H1 (cell line): ENCODE results near the gene RBM42. TPM values are rescaled to one million over a fixed set of nuclear protein-coding genes. Genes with fewer than 3 reads are reported as not detected.
"Not testable (repeated sequence)": the region's sequence is repeated elsewhere in the genome, so short reads cannot be mapped to it uniquely, and the experiment has no call there.

Source experiments
- CTCF ChIA-PET: fragments of 300-600 bp; sonication (Branson Sonifier 250); formaldehyde crosslinking; loops from one replicate; lab custom pipeline; 2021; ENCODE audit not compliant: partially characterized antibody; lab: Charles Lee
- POLR2A ChIA-PET: fragments of 300-600 bp; sonication (Branson Sonifier 250); formaldehyde crosslinking; loops from one replicate; lab custom pipeline; 2021; ENCODE audit warnings: inconsistent platforms; ENCODE audit not compliant: partially characterized antibody; lab: Charles Lee
- DNase-seq, 2 experiments: peaks; one replicate each; pipeline versions ENCODE4 v3.0.0 to v3.0.0-alpha.2; 2010 to 2022; ENCODE audit warnings: low spot score in 2 of 2, low read depth in 1 of 2, mixed read lengths in 1 of 2
- FAIRE-seq: peaks from 2 replicates; lab custom pipeline; 2011; peaks lifted over from hg19 to GRCh38; lab: Jason Lieb, UNC
- H2AFZ ChIP-seq: 2 replicates; pipeline ENCODE4 v1.8.1; 2012; ENCODE audit warnings: low read length, inconsistent platforms
- H2AK5ac ChIP-seq: 2 replicates; pipeline ENCODE4 v1.6.1; 2013; ENCODE audit warnings: low read depth, low read length
- H2BK120ac ChIP-seq: replicated peaks from 2 replicates; pipeline ENCODE3; 2013; ENCODE audit warnings: low read depth, low read length, inconsistent platforms
- H2BK12ac ChIP-seq: 2 replicates; pipeline ENCODE4 v1.6.1; 2013; ENCODE audit warnings: low read depth, low read length
- H2BK15ac ChIP-seq: 2 replicates; pipeline ENCODE4 v1.6.1; 2013; ENCODE audit warnings: low read length
- H2BK20ac ChIP-seq: 2 replicates; pipeline ENCODE4 v1.6.1; 2013; ENCODE audit warnings: low read length
- H2BK5ac ChIP-seq: 2 replicates; pipeline ENCODE4 v1.6.1; 2013; ENCODE audit warnings: low read depth, low read length
- H3K14ac ChIP-seq: 2 replicates; pipeline ENCODE4 v1.6.1; 2013; ENCODE audit warnings: inconsistent platforms; ENCODE audit not compliant: insufficient read length
- H3K18ac ChIP-seq: 2 replicates; pipeline ENCODE4 v1.6.1; 2013; ENCODE audit warnings: low read length; ENCODE audit errors: extremely low read depth
- H3K23ac ChIP-seq: 2 replicates; pipeline ENCODE4 v1.6.1; 2013; ENCODE audit warnings: inconsistent platforms; ENCODE audit not compliant: insufficient read length
- H3K23me2 ChIP-seq: 2 replicates; pipeline ENCODE4 v1.6.1; 2013; ENCODE audit warnings: low read depth, low read length
- H3K27ac ChIP-seq: 2 replicates; pipeline ENCODE4 v1.6.1; 2011; ENCODE audit warnings: low read depth, low read length, inconsistent platforms
- H3K27me3 ChIP-seq, 4 experiments: replicated peaks in 1 of 4; 1 replicate in 1 of 4; 2 replicates in 3 of 4; pipeline versions ENCODE4 v1.6.1 to v1.8.1; 2011 to 2013; ENCODE audit warnings: low read length in 3 of 4, mild to moderate bottlenecking in 3 of 4, inconsistent platforms in 2 of 4, mixed read lengths in 2 of 4, moderate library complexity in 1 of 4; ENCODE audit not compliant: control insufficient read depth in 3 of 4, insufficient read depth in 3 of 4; ENCODE audit errors: extremely low read depth in 1 of 4
- H3K36me3 ChIP-seq, 4 experiments: 2 replicates each; pipeline versions ENCODE4 v1.6.1 to v1.8.1; 2011 to 2013; ENCODE audit warnings: mild to moderate bottlenecking in 4 of 4, low read length in 3 of 4, moderate library complexity in 2 of 4, control low read depth in 1 of 4, inconsistent platforms in 1 of 4; ENCODE audit not compliant: insufficient read depth in 4 of 4, control insufficient read depth in 2 of 4
- H3K4ac ChIP-seq: replicated peaks from 2 replicates; pipeline ENCODE3; 2013; ENCODE audit warnings: low read length, low read depth, mixed read lengths, inconsistent platforms; ENCODE audit not compliant: insufficient read length
- H3K4me1 ChIP-seq, 4 experiments: replicated peaks in 1 of 4; 1 replicate in 1 of 4; 2 replicates in 3 of 4; pipeline versions ENCODE4 v1.6.1 to v1.8.1; 2011 to 2013; ENCODE audit warnings: low read length in 3 of 4, inconsistent platforms in 2 of 4, mixed read lengths in 1 of 4; ENCODE audit not compliant: insufficient read depth in 4 of 4, control insufficient read depth in 3 of 4
- H3K4me2 ChIP-seq, 2 experiments: 2 replicates each; pipeline versions ENCODE4 v1.6.1 to v1.8.1; 2011 to 2013; ENCODE audit warnings: low read depth in 2 of 2, low read length in 2 of 2, control low read depth in 1 of 2, inconsistent platforms in 1 of 2, mild to moderate bottlenecking in 1 of 2; ENCODE audit not compliant: insufficient read depth in 1 of 2
- H3K4me3 ChIP-seq, 4 experiments: fragments of 200-600, 300-600 bp in 1 of 4; sonication (generic), shearing (Covaris generic), sonication (Bioruptor Twin) in 1 of 4; 2 replicates each; pipeline versions ENCODE4 v1.5.1 to v1.8.1; 2011 to 2016; ENCODE audit warnings: low read length in 4 of 4, low read depth in 3 of 4, control low read depth in 2 of 4, inconsistent platforms in 2 of 4, mild to moderate bottlenecking in 2 of 4, mixed read lengths in 1 of 4, moderate library complexity in 1 of 4; ENCODE audit not compliant: insufficient read depth in 2 of 4; ENCODE audit errors: extremely low read depth in 1 of 4
- H3K56ac ChIP-seq: replicated peaks from 2 replicates; pipeline ENCODE3; 2013; ENCODE audit warnings: low read depth, mild to moderate bottlenecking, mixed read lengths, low read length, inconsistent platforms; ENCODE audit not compliant: insufficient read length
- H3K79me1 ChIP-seq: 2 replicates; pipeline ENCODE4 v1.6.1; 2013; ENCODE audit warnings: low read depth, low read length, control low read depth
- H3K79me2 ChIP-seq, 2 experiments: 2 replicates each; pipeline versions ENCODE4 v1.6.1 to v1.8.1; 2012 to 2013; ENCODE audit warnings: low read length in 2 of 2, mild to moderate bottlenecking in 2 of 2, inconsistent platforms in 1 of 2; ENCODE audit not compliant: insufficient read depth in 2 of 2, control insufficient read depth in 1 of 2
- H3K9ac ChIP-seq, 4 experiments: replicated peaks in 1 of 4; 1 replicate in 1 of 4; 2 replicates in 3 of 4; pipeline versions ENCODE4 v1.6.1 to v1.8.1; 2011 to 2013; ENCODE audit warnings: low read depth in 3 of 4, low read length in 3 of 4, control low read depth in 2 of 4, mild to moderate bottlenecking in 2 of 4, moderate library complexity in 2 of 4, inconsistent platforms in 1 of 4; ENCODE audit errors: extremely low read depth in 1 of 4
- H3K9me3 ChIP-seq, 2 experiments: 2 replicates each; pipeline versions ENCODE4 v1.6.1 to v1.8.1; 2012 to 2013; ENCODE audit warnings: mild to moderate bottlenecking in 2 of 2, moderate library complexity in 2 of 2, control low read depth in 1 of 2, inconsistent platforms in 1 of 2, low read depth in 1 of 2, low read length in 1 of 2, mixed read lengths in 1 of 2; ENCODE audit not compliant: insufficient read depth in 2 of 2
- H4K20me1 ChIP-seq, 2 experiments: replicated peaks in 1 of 2; 2 replicates each; pipeline versions ENCODE3 to v1.8.1; 2011 to 2013; ENCODE audit warnings: inconsistent platforms in 2 of 2, low read length in 2 of 2, mild to moderate bottlenecking in 1 of 2; ENCODE audit not compliant: insufficient read depth in 2 of 2, control insufficient read depth in 1 of 2
- H4K5ac ChIP-seq: 2 replicates; pipeline ENCODE4 v1.6.1; 2013; ENCODE audit warnings: low read length, low read depth, mixed read lengths, inconsistent platforms; ENCODE audit not compliant: insufficient read length
- H4K8ac ChIP-seq: 2 replicates; pipeline ENCODE4 v1.8.0; 2013; ENCODE audit warnings: mild to moderate bottlenecking, moderate library complexity, low read length, inconsistent platforms; ENCODE audit not compliant: insufficient read depth; ENCODE audit errors: extremely low read depth
- H4K91ac ChIP-seq: replicated peaks from 2 replicates; pipeline ENCODE3; 2013; ENCODE audit warnings: low read length, mixed read lengths, inconsistent platforms; ENCODE audit not compliant: insufficient read length
- WGBS, 2 experiments: shearing (Covaris generic) in 1 of 2; methylation state at CpG; one replicate each; pipeline versions ENCODE4 v1.1.6 to v1.1.7; 2013 to 2015; ENCODE audit warnings: low lambda C conversion rate in 2 of 2, mixed read lengths in 2 of 2, inconsistent platforms in 1 of 2, low coverage in 1 of 2, missing lambda C conversion rate in 1 of 2; ENCODE audit not compliant: insufficient replicate concordance in 2 of 2, insufficient coverage in 1 of 2, insufficient read length in 1 of 2; ENCODE audit errors: extremely low coverage in 1 of 2, missing lambda C conversion rate in 1 of 2; 5-methylcytosine and 5-hydroxymethylcytosine counted together
- polyA plus RNA-seq, 7 experiments: library from polyadenylated mRNA; depleted of rRNA in 3 of 7; stranded (reverse) in 5 of 7; unstranded in 2 of 7; fragments of >200 nt in 5 of 7; fragments of 200-250 nt in 2 of 7; gene quantifications; 1 replicate in 5 of 7; 2 replicates in 1 of 7; 4 replicates in 1 of 7; pipeline versions ENCODE4 v1.2.1 to v1.2.3, GENCODE V29; 2011 to 2013; ENCODE audit warnings: missing spikeins in 2 of 7, mixed read lengths in 2 of 7
- total RNA-seq: library from RNA; stranded (reverse); fragmentation: NEBNext Ultra II Directional; extraction: Animal tissue kit (Norgen Biotek cat#: 25700); gene quantifications from 2 replicates; pipeline ENCODE4 v1.2.1, GENCODE V29; 2021

RBM42 gene
- total and polyA plus RNA-seq, 2 of the 8 experiments (the other 6 are each of a cell fraction or from before 2014, with no cell fraction given) = 59.8 to 80.8 TPM

DNA sequence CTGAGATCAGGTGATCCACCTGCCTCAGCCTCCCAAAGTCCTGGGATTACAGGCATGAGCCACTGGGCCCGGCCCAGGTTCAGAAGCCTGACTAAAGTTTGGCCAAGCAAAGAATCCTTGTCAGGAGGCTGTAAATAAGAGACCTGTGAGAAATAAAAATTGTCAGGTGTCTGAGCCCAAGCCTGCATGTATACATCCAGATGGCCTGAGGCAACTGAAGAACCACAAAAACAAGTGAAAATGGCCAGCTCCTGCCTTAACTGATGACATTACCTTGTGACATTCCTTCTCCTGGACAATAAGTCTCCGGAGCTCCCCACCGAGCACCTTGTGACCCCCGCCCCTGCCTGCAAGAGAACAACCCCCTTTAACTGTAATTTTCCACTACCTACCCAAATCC, 24.4 kb upstream of the RBM42 start:
- H3K23ac ChIP-seq, H2AFZ ChIP-seq, H3K4ac ChIP-seq, H4K8ac ChIP-seq, DNase-seq, H2BK15ac ChIP-seq, H4K20me1 ChIP-seq, H3K4me2 ChIP-seq, H3K9me3 ChIP-seq, H2BK20ac ChIP-seq, H3K79me1 ChIP-seq, H2BK5ac ChIP-seq, H3K27ac ChIP-seq, H2BK12ac ChIP-seq, H3K79me2 ChIP-seq, FAIRE-seq, H3K23me2 ChIP-seq, H3K9ac ChIP-seq, H3K56ac ChIP-seq, H3K36me3 ChIP-seq, H2AK5ac ChIP-seq, H3K18ac ChIP-seq, H3K4me1 ChIP-seq, H3K27me3 ChIP-seq, H3K14ac ChIP-seq, H2BK120ac ChIP-seq, H4K5ac ChIP-seq, H3K4me3 ChIP-seq, H4K91ac ChIP-seq: not testable (repeated sequence)
- CTCF ChIA-PET = interaction anchor here (0.7 to 1.4 kb wide), 3 partner anchors 13 to 328 kb away, joined by 3 to 4 read pairs (median 3); no protein-coding TSS in a partner anchor
- POLR2A ChIA-PET = interaction anchor here (0.8 to 1.7 kb wide), 3 partner anchors 24 to 48 kb away, joined by 3 to 4 read pairs (median 3); partner anchors contain the start of gene RBM42
- 91% methylated on average over 4 of the region's 4 CpGs; no CpG with 5 or more reads in 1 of the 2 experiments for WGBS, 2 experiments

DNA sequence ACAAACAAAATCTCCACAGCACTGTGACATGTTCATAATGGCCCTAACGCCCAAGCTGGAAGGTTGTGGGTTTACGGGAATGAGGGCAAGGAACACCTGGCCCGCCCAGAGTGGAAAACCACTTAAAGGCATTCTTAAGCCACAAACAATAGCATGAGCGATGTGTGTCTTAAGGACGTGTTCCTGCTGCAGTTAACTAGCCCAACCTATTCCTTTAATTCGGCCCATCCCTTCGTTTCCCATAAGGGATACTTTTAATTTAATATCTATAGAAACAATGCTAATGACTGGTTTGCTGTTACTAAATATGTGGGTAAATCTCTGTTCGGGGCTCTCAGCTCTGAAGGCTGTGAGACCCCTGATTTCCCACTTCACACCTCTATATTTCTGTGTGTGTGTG, 21.7 kb upstream of the RBM42 start:
- 85% methylated on average over 8 of the region's 8 CpGs; no CpG with 5 or more reads in 1 of the 2 experiments for WGBS, 2 experiments
- H2BK120ac ChIP-seq, H2AFZ ChIP-seq, H3K23ac ChIP-seq, H3K56ac ChIP-seq, H3K79me1 ChIP-seq, H3K9me3 ChIP-seq, H2BK5ac ChIP-seq, POLR2A ChIA-PET, H3K4ac ChIP-seq, H3K4me1 ChIP-seq, H3K79me2 ChIP-seq, H4K5ac ChIP-seq, H2BK20ac ChIP-seq, H2BK15ac ChIP-seq, DNase-seq, H2AK5ac ChIP-seq, H3K4me3 ChIP-seq, H4K8ac ChIP-seq, H2BK12ac ChIP-seq, H3K18ac ChIP-seq, H3K23me2 ChIP-seq, H3K27ac ChIP-seq, H3K14ac ChIP-seq, H3K4me2 ChIP-seq, H3K9ac ChIP-seq, H3K36me3 ChIP-seq, H3K27me3 ChIP-seq, H4K20me1 ChIP-seq, FAIRE-seq, H4K91ac ChIP-seq: not testable (repeated sequence)
- CTCF ChIA-PET = interaction anchor here (0.8 to 1.8 kb wide), 3 partner anchors 14 to 51 kb away, joined by 3 to 4 read pairs (median 4); no protein-coding TSS in a partner anchor
